Measurements from ENCODE around the gene TWIST1. TPM values are rescaled to one million over a fixed set of nuclear protein-coding genes. Genes with fewer than 3 reads are reported as not detected.

The TWIST1 gene
- total and polyA plus RNA-seq, 8 donors = 0.09 to 2.2 (median 0.49) TPM; not detected in 2

DNA sequence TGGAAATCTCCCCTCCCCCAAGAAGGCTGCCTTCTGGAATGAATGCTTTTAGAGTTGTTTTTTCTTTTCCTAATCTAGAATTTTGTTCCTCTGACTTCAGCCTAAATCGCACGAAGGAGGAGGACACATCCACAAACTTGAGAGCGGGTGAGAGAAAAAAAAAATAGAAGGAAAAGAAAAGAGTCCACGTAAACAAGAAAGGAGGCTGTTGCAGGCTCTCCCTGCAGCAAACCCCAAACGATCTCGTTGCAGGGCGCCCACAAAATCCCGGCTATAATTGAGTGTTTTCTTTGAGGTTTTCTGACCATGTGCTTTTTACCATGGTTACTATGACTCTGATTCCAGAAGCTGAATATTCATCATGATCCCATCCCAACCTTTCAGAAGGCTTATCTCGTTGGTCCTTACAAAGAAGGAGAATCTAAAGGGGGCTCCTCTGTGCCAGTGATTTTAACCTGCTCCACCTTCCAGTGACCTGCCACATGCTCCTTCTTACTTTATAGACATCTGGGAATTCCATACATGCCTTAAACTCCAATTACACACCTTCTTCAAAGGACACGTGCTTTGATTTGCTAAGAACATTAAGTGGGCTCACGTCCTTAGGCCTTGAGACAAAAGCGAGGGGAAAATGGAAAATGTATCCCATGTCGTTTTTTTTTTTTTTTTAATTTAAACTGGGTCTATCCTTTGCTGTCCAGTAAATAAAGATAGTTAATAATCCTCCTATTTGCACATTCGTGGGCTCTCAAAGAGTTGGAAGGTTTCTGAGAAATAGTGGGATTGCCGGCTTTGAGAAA, 5.8 kb downstream of the TWIST1 start:
- H3K36me3 ChIP-seq = no peaks in the 10 kb centered on the region
- TF ChIP-seq, protein P1, sequence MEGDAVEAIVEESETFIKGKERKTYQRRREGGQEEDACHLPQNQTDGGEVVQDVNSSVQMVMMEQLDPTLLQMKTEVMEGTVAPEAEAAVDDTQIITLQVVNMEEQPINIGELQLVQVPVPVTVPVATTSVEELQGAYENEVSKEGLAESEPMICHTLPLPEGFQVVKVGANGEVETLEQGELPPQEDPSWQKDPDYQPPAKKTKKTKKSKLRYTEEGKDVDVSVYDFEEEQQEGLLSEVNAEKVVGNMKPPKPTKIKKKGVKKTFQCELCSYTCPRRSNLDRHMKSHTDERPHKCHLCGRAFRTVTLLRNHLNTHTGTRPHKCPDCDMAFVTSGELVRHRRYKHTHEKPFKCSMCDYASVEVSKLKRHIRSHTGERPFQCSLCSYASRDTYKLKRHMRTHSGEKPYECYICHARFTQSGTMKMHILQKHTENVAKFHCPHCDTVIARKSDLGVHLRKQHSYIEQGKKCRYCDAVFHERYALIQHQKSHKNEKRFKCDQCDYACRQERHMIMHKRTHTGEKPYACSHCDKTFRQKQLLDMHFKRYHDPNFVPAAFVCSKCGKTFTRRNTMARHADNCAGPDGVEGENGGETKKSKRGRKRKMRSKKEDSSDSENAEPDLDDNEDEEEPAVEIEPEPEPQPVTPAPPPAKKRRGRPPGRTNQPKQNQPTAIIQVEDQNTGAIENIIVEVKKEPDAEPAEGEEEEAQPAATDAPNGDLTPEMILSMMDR (IDR thresholded peaks at IDR 0.05) = no peak
- 16 to 24% methylated on average over 15 of the region's 15 CpGs for WGBS, 2 donors
- no peaks in the 10 kb centered on the region for H3K9me3 ChIP-seq
- H3K4me3 ChIP-seq = no peak overlapping the region
- DNase-seq (no peak), ATAC-seq (no peak), FAIRE-seq (no peak)
- peaks cover 6 to 83% (median 23%) of the 10 kb centered on the region in 4 donors for H3K27me3 ChIP-seq
- intact Hi-C loops (cut with DNase I) = no loop called here
- peaks cover 0 to 4% (median 3%) of the 10 kb centered on the region in 3 donors for H3K4me1 ChIP-seq
- H3K27ac ChIP-seq = no peak overlapping the region

DNA sequence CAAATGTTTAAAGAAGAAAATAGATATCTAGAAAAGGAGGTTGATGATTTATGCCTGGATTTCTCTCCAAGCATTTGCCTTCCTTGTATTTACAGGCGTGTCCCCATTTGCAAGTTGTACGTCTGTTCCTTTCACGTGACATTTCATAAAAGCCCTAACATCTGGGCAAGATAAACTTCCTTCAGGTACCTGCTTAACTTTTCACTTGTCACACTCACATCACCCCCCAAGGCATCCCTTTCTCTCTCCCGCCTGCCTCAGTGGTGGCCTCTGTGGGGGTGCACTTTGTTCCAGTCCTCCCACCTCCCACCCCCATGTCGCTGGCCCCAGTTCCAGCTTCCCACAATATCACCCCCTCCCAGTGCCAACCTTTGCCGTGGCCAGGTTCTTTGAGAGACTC, 6.7 kb downstream of the TWIST1 start:
- intact Hi-C loops (cut with DNase I) = no loop called here
- WGBS, 2 donors = 7 to 9% methylated on average over 6 of the region's 6 CpGs
- FAIRE-seq = no peak
- TF ChIP-seq, protein P1 (IDR thresholded peaks at IDR 0.05) = no peak
- no peak overlapping the region for H3K4me3 ChIP-seq
- H3K9me3 ChIP-seq = no peaks in the 10 kb centered on the region
- ATAC-seq = no peak
- peaks cover 6 to 85% (median 24%) of the 10 kb centered on the region in 4 donors for H3K27me3 ChIP-seq
- no peak for DNase-seq
- H3K27ac ChIP-seq = no peak overlapping the region
- peaks cover 0 to 3% (median 0%) of the 10 kb centered on the region in 3 donors for H3K4me1 ChIP-seq
- no peaks in the 10 kb centered on the region for H3K36me3 ChIP-seq

DNA sequence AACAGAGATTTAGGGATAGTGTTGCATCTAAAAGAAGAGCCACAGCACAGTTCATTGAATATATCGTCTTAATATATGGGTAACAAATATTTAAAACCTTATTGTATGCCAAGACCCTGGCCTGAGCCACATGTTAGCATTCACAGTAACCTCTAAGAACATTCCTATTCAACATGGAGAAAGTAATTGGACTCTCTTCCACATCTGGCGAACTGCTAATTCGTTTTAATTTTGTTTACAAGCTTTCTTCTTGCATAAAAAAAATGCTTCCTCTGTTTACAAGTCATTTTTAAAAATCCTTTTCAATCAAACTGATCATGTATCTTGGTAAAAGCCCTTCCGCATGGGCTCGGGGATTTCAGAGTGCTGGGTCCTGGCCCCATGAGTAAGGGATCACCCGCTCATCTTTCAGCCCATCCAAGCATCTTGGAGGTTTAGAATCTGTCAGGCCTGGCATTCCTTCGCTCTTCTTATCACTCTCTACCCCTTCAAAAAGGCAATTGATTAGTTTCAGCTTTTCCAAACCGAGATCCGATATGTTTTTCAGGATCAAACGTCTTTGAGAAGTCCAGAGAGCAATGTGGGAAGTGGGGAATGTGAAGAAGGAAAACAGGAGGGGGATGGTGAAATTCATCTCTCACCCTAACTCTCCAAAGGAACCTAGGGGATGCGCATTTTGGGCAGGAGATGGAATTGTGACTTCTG, 7.3 kb downstream of the TWIST1 start:
- intact Hi-C loops (cut with DNase I) = no loop called here
- FAIRE-seq (no peak), ATAC-seq (no peak), DNase-seq (no peak)
- Histone ChIP-seq H3K27ac (no peak overlapping the region), H3K27me3 (peaks cover 6 to 82% (median 26%) of the 10 kb centered on the region in 4 donors), H3K9me3 (no peaks in the 10 kb centered on the region), H3K4me3 (no peak overlapping the region), H3K36me3 (no peaks in the 10 kb centered on the region), H3K4me1 (peaks cover 0 to 3% (median 0%) of the 10 kb centered on the region in 3 donors)
- WGBS, 2 donors = 11 to 12% methylated on average over 11 of the region's 11 CpGs
- TF ChIP-seq, protein P1 (IDR thresholded peaks at IDR 0.05) = no peak

DNA sequence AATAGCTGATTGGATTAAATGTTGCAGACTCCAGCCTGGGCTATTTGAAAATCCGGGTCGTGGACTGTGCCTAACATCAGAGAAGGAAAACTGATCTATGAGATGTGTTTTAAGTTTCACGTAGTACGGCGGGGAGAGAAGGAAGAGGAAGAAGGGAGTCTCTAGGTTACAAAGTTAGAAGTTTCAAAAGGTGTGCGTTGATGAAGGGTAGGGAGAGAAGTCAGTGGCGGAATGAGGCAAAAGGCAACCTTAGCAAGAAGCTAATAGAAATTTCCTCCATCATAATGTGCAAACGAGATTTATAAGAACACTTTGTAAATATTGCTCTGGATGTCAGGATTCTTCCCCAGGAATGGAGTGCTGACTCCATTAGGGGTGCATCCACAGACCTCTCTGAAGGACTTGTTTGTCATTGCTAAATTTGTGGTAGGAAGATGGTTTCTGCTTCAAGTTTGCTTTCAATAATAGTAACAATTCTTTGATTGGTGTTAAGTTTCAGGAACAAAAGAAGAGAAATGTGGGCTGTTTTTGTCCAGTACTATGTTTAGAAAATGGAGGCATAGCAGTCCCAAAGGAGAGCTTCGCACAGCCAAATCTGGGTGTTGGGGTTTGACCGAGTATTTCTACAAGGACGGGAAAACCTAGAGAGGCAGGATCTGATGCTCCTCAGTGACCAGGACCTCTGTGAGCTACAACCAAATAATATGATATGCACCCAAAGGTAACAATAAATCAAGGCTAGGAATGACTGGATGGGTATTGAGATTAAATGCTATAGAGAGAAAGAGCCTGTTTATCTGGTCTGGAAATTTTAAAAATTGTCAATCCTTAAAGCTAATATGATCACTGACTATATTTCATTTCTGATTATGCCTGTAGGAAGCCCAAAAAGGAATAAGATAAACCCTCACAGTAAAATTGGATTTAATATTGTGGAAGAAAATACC, 8.2 kb downstream of the TWIST1 start:
- DNase-seq (no peak), FAIRE-seq (no peak), ATAC-seq (no peak)
- Histone ChIP-seq H3K4me3 (no peak overlapping the region), H3K27ac (no peak overlapping the region), H3K9me3 (no peaks in the 10 kb centered on the region), H3K4me1 (peaks cover 0 to 3% (median 0%) of the 10 kb centered on the region in 3 donors), H3K27me3 (peaks cover 6 to 82% (median 20%) of the 10 kb centered on the region in 4 donors), H3K36me3 (no peaks in the 10 kb centered on the region)
- intact Hi-C loops (cut with DNase I) = no loop called here
- TF ChIP-seq, protein P1 (IDR thresholded peaks at IDR 0.05) = no peak
- WGBS, 2 donors = 14 to 17% methylated on average over 11 of the region's 11 CpGs

All from pancreas (tissue), 10 donors.